HG03108 (cell line): ENCODE results near the gene MACROH2A1.

ENCODE experiments used
- ATAC-seq: cut with Tn5 transposase; IDR thresholded peaks from one replicate; pipeline ENCODE4 v1.9.1; 2021; ENCODE audit warnings: moderate library complexity; ENCODE audit not compliant: unreplicated experiment

MACROH2A1 gene

GRCh38 chr5:135436951-135437418, 38.0 kb upstream of the MACROH2A1 start:
- no peak for ATAC-seq

GRCh38 chr5:135435467-135436330, 36.7 kb upstream of the MACROH2A1 start:
- ATAC-seq, result no peak

- ATAC-seq, result no peak
Measured at GRCh38 chr5:135434591-135435466, 35.8 kb upstream of the MACROH2A1 start.

DNA sequence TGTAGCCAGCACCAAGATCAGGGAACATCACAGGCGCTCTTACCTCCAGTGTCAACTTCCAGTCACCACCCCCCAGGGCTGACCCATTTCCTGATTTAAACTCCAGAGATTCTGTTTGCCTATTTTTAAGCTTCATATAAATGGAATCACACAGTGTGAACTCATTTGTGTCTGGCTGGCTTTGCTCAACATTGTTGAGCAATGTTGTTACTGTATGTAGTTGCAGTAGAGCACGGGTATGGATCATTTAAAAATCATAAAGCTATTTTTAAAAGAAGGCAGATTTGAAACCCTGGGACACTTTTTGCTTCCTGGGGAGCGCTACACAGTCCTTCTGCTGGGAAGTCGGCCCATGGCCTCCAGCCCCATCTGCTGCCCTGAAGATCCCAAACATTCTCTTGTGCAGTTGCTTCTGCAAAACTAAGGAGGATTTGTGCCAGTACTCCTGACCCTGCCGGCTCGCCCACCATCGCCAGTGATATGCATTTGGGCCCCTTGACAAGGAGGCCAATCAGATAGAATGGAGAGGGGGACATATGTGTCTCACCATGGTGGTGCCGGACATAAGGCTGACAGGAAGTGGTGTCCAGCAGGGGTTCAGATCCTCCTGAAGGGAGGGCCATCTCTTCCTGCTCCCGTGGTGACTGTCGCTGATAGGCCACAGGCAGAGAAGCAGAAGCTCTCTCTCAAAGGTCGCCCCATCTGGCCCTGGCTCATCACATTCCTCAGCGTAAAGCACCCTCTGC, 34.8 kb upstream of the MACROH2A1 start:
- no peak for ATAC-seq

- ATAC-seq, result no peak
Measured at GRCh38 chr5:135432113-135432512, 33.1 kb upstream of the MACROH2A1 start.

GRCh38 chr5:135430135-135430437, 31.1 kb upstream of the MACROH2A1 start:
- ATAC-seq, result no peak

DNA sequence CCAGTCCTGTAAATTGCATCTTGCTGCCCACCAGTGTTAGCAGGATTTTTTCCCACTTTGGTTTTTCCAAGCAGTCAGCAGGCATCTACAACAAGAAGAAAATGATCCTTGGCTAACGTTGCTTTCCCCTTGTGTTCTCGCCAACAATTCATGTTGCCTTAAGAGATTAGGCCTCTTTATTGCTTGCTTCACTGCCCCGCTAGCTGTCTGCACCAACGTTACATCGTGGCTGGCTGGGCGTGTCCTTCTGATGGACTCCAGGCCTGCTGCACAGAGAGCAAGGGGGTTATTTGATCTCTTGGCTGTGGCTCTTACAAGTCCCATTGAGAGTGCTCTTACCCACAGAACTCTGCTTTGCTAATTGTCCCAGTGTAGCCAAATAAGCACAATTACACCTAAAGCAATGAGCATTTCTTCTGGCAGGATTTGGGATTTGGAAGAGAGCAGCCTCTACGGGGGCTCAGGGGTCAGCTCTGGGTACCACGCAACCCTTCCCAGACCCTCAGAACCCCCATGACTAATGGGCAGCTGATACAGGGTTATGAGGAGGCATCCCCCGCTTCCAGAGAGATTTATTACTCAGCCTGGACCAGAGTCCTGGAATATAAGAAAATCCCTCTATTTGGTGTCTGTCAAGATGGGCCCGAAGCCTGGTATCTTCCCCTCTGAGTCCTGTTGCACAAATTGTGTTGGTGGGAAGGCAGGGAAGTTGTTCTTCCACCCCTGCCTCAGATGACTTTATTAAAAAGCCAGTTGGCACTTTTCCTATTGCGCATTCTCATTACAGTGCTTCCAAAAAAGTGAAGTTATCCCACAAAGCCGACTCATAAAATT, 30.5 kb upstream of the MACROH2A1 start:
- no peak for ATAC-seq

- ATAC-seq, result no peak
Measured at GRCh38 chr5:135428586-135428985, 29.6 kb upstream of the MACROH2A1 start.

GRCh38 chr5:135426102-135427082, 27.4 kb upstream of the MACROH2A1 start:
- no peak for ATAC-seq

DNA sequence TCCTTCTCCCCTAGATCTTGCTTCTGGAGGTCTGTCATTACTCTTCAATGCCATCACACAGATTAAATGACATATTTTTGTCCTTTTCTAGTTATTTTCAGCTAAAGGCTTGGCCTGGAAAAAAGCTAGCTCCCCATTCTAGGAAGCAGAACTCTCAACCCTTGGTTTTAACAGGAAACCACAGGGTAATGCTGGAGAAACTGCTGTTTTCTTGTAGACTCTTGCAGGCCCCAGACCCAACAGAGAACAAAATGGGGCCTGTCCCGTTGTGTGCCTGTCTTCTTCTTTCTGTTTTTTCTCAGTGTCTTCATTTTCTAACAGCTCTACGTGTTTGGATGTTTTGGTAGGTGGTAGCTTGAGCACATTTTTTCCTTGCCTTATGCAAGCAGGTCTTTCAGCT, 26.6 kb upstream of the MACROH2A1 start:
- no peak for ATAC-seq

- no peak for ATAC-seq
Measured at GRCh38 chr5:135423846-135424168, 24.8 kb upstream of the MACROH2A1 start.

- ATAC-seq, result no peak
Measured at GRCh38 chr5:135423146-135423845, 24.3 kb upstream of the MACROH2A1 start.

GRCh38 chr5:135422419-135422818, 23.4 kb upstream of the MACROH2A1 start:
- no peak for ATAC-seq

DNA sequence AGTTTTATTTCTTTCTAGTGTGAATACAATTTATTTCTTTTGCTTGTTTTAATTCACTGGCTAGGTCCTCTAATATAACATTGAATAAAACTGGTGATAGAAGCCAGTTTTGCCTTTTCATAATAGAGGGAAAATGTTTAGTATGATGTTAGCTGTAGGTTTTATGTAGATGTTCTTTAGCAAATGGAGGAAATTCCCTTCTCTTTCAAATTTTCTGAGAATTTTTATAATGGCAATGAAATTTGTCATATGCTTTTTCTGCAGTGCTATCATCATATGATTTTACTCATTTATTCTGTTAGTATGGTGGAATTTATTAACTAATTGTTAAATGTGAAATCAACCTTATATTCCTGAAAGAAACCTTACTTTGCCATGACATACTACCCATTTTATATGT, 18.1 kb upstream of the MACROH2A1 start:
- ATAC-seq, result no peak

GRCh38 chr5:135405082-135405481, 6.1 kb upstream of the MACROH2A1 start:
- no peak for ATAC-seq

- no peak for ATAC-seq
Measured at GRCh38 chr5:135402031-135402430, 3.0 kb upstream of the MACROH2A1 start.

GRCh38 chr5:135400866-135401265, 1.8 kb upstream of the MACROH2A1 start:
- ATAC-seq, result no peak

DNA sequence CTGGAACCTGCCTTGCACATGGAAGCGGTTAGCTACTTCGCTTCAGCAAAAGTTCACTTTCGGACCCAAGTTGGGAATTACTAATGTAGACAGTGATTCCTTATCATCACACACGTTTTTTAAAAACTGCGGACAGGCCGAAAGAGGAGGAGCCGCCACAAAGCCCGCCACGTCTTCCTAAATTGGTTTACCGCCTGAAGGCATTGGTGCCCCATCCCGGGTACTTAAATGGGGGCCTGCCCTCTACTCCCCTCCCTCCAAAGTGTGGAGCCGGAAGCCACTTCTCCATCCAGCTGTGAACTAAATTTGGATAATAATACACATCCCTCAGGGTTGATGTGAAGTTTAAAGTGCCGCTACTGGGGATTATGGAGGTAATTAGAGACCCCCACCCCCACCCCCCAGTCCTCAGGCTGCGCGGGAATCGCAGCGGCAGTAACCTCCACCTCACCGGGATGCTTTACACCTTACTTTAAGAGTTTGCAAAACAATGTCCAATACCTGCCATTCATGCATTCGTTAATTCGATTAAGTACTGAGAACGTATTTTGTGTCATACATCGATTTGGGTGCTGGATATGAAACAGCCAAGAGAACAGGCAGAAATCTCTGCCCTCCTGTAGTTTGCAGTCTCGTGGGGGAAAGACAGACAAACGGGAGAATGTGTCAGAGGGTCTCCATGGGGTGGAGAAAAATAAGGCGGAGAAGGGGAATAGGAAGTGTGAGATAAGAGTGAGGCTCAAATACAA, 937 bp upstream of the MACROH2A1 start:
- no peak for ATAC-seq
